ENCODE data around the gene OOSP4A.

OOSP4A gene

DNA sequence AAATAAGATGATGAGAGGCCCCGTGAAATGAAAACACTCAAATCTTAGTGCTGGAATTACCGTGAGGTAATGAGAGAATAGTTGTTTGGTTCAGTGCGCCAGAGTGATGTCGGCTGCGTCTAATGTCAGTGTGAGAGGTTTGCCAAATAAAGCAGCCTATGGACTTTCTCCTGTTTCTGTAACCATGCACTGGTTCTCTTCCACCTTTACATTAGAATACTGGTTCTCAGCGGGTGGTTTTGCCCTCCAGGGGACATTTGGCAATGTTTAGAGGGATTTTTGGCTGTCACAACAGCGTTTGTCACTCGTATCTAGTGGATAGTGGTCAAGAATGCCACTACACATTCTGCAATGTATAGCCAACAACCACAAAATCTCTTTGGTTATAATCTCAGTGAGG is 54.2 kb downstream of the OOSP4A start:
- DNase-seq (ENCODE audit: low read depth, low spot score), result no peak
- TF ChIP-seq, protein P1, sequence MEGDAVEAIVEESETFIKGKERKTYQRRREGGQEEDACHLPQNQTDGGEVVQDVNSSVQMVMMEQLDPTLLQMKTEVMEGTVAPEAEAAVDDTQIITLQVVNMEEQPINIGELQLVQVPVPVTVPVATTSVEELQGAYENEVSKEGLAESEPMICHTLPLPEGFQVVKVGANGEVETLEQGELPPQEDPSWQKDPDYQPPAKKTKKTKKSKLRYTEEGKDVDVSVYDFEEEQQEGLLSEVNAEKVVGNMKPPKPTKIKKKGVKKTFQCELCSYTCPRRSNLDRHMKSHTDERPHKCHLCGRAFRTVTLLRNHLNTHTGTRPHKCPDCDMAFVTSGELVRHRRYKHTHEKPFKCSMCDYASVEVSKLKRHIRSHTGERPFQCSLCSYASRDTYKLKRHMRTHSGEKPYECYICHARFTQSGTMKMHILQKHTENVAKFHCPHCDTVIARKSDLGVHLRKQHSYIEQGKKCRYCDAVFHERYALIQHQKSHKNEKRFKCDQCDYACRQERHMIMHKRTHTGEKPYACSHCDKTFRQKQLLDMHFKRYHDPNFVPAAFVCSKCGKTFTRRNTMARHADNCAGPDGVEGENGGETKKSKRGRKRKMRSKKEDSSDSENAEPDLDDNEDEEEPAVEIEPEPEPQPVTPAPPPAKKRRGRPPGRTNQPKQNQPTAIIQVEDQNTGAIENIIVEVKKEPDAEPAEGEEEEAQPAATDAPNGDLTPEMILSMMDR (IDR thresholded peaks at IDR 0.05; ENCODE audit: low read depth, low read length), result no peak
- in situ Hi-C loops (cut with HindIII; ENCODE audit: low sequenced_read_pairs), result no loop called here
- no peak overlapping the region for H3K4me3 ChIP-seq (ENCODE audit: low read depth, low read length)

Measured in astrocyte of the spinal cord (primary cell).